H1 (cell line): Measurements from ENCODE around the gene DGKZ. TPM values are rescaled to one million over a fixed set of nuclear protein-coding genes. Genes with fewer than 3 reads are reported as not detected.

Experiments
- ATF3 ChIP-seq: IDR thresholded peaks from 2 replicates; pipeline ENCODE4 v1.6.1; 2011; ENCODE audit warnings: low read depth, mild to moderate bottlenecking, low read length; ENCODE audit not compliant: insufficient read depth
- BRCA1 ChIP-seq: IDR thresholded peaks from 2 replicates; pipeline ENCODE4 v1.6.1; 2012; ENCODE audit warnings: low read depth, low read length, improper control_type of control experiment
- RXRA ChIP-seq: IDR thresholded peaks from 2 replicates; pipeline ENCODE4 v1.6.1; 2011; ENCODE audit warnings: low read depth, mild to moderate bottlenecking, low read length, moderate library complexity; ENCODE audit not compliant: insufficient read depth
- SP2 ChIP-seq: IDR thresholded peaks from 2 replicates; pipeline ENCODE4 v1.6.1; 2012; ENCODE audit warnings: mild to moderate bottlenecking, low read length, inconsistent platforms
- polyA plus RNA-seq, 7 experiments: library from polyadenylated mRNA; depleted of rRNA in 3 of 7; stranded (reverse) in 5 of 7; unstranded in 2 of 7; fragments of >200 nt in 5 of 7; fragments of 200-250 nt in 2 of 7; gene quantifications; 1 replicate in 5 of 7; 2 replicates in 1 of 7; 4 replicates in 1 of 7; pipeline versions ENCODE4 v1.2.1 to v1.2.3, GENCODE V29; 2011 to 2013; ENCODE audit warnings: missing spikeins in 2 of 7, mixed read lengths in 2 of 7
- total RNA-seq: library from RNA; stranded (reverse); fragmentation: NEBNext Ultra II Directional; extraction: Animal tissue kit (Norgen Biotek cat#: 25700); gene quantifications from 2 replicates; pipeline ENCODE4 v1.2.1, GENCODE V29; 2021

Gene DGKZ
- total and polyA plus RNA-seq, 2 of the 8 experiments (the other 6 are each of a cell fraction or from before 2014, with no cell fraction given) = 84.4 to 184 TPM

GRCh38 chr11:46364791-46365190 is 17.5 kb downstream of the DGKZ start (continued):
- TF ChIP-seq SP2 = no peak
- no peak for TF ChIP-seq ATF3
- TF ChIP-seq RXRA = no peak
- no peak for TF ChIP-seq BRCA1
